ENCODE data around the gene RTN1. TPM values are rescaled to one million over a fixed set of nuclear protein-coding genes. Genes with fewer than 3 reads are reported as not detected.

The RTN1 gene
- total RNA-seq, 6 experiments from 2014 or later = 0.37 to 1.9 (median 0.53) TPM

- Histone ChIP-seq H3K9me3 (no peaks in the 10 kb centered on the region), H3K27me3 (no peaks in the 10 kb centered on the region), H3K4me3 (no peak overlapping the region), H3K36me3 (no peaks in the 10 kb centered on the region), H3K4me1 (no peaks in the 10 kb centered on the region), H3K27ac (no peak overlapping the region)
- TF ChIP-seq CTCF (IDR thresholded peaks at IDR 0.05) (no peak), POLR2A (IDR thresholded peaks at IDR 0.05) (no peak)
- ATAC-seq (no peak), DNase-seq (no peak)
- intact Hi-C loops (cut with DNase I) = no loop called here
- 72% methylated on average over 2 of the region's 2 CpGs for WGBS (ENCODE audit: insufficient coverage, low coverage, low lambda C conversion rate, missing lambda C conversion rate)
These were observed 37.8 kb downstream of the RTN1 start for GRCh38 chr14:59832653-59833294.

GRCh38 chr14:59831121-59831730, 39.4 kb downstream of the RTN1 start:
- H3K9me3 ChIP-seq = no peaks in the 10 kb centered on the region
- intact Hi-C loops (cut with DNase I) = no loop called here
- 80% methylated on average over 2 of the region's 2 CpGs for WGBS (ENCODE audit: insufficient coverage, low coverage, low lambda C conversion rate, missing lambda C conversion rate)
- H3K4me3 ChIP-seq = no peak overlapping the region
- no peaks in the 10 kb centered on the region for H3K36me3 ChIP-seq
- no peaks in the 10 kb centered on the region for H3K27me3 ChIP-seq
- ATAC-seq (no peak), DNase-seq (no peak)
- TF ChIP-seq CTCF (IDR thresholded peaks at IDR 0.05) (no peak), POLR2A (IDR thresholded peaks at IDR 0.05) (no peak)
- H3K27ac ChIP-seq = no peak overlapping the region
- no peaks in the 10 kb centered on the region for H3K4me1 ChIP-seq

DNA sequence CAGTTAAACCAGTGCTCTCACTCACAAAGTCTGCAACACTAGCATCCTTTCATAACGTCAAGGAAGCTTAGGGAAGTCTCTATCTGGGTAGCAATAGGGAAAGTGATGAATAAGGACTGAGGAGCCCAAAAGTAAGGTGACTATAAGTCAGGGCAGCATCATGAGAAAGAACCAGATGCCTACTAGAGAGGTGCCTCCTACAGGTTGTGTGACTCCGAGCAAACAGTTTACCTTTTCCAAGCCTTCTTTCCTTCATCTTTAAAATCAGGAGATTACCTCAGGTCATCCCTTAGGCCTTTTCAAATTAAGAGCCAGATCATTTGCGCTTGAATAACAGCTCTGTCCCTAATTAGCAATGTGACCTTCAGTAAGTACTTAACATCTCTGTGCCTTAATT, 40.2 kb downstream of the RTN1 start:
- H3K27me3 ChIP-seq = no peaks in the 10 kb centered on the region
- H3K4me1 ChIP-seq = no peaks in the 10 kb centered on the region
- H3K9me3 ChIP-seq = no peaks in the 10 kb centered on the region
- H3K27ac ChIP-seq = no peak overlapping the region
- no peaks in the 10 kb centered on the region for H3K36me3 ChIP-seq
- ATAC-seq = no peak
- no peak overlapping the region for H3K4me3 ChIP-seq
- intact Hi-C loops (cut with DNase I) = no loop called here
- TF ChIP-seq POLR2A (IDR thresholded peaks at IDR 0.05) = no peak
- TF ChIP-seq CTCF (IDR thresholded peaks at IDR 0.05) = no peak
- 60% methylated on average over 3 of the region's 3 CpGs for WGBS (ENCODE audit: insufficient coverage, low coverage, low lambda C conversion rate, missing lambda C conversion rate)
- no peak for DNase-seq

DNA sequence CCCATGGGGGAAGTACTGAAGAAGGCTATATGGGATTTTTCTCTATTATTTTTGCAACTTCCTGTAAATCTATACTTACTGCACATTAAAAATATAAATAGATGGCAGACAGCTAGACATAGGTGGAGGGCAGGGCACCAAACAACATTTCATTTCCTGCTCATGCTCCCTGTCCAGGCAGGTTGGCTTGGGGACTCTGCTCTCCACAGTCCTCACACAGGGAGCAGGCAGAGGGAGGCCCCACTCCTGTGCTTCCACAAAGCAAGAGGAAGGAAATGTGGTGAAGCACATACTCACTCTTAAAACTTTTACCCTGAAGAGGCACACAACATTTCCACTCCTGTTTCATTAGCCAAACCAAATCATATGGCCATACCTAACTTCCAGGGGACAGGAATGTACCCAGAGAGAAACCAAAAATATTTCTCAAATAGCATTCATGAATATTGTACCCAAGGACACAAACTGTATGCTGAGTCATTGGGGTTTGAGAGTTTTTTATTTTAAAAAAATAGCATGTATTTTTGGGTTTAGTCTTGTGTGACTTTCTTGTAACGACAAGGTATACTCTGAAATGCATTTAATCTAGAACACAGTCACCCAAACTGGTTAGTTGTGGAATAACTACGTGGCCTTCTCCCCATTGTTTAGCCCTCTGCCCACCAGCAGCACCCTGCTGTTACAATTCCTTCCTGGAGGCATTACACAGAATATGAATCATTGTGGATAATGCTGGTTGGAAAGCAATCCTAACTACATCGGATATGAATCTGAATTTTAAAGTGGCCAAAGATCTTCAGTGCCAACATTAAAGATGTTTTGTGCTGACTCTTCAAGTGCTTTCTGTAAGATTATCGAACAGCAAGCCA, 40.9 kb downstream of the RTN1 start:
- Histone ChIP-seq H3K4me1 (no peaks in the 10 kb centered on the region), H3K9me3 (no peaks in the 10 kb centered on the region), H3K27ac (no peak overlapping the region), H3K36me3 (no peaks in the 10 kb centered on the region), H3K4me3 (no peak overlapping the region), H3K27me3 (no peaks in the 10 kb centered on the region)
- intact Hi-C loops (cut with DNase I) = no loop called here
- ATAC-seq (no peak), DNase-seq (no peak)
- TF ChIP-seq CTCF (IDR thresholded peaks at IDR 0.05) (no peak), POLR2A (IDR thresholded peaks at IDR 0.05) (no peak)
- 54% methylated on average over 4 of the region's 4 CpGs for WGBS (ENCODE audit: insufficient coverage, low coverage, low lambda C conversion rate, missing lambda C conversion rate)
